Neural cell (in vitro differentiated cells): ENCODE results near the gene SLC66A1.

Experiments used
- CTCF ChIP-seq: fragments of 450-650 bp; IDR thresholded peaks from 2 replicates; pipeline ENCODE4 v1.5.1; 2014; ENCODE audit warnings: antibody characterized with exemption, mild to moderate bottlenecking, moderate library complexity; ENCODE audit not compliant: poor library complexity, severe bottlenecking
- EP300 ChIP-seq: fragments of 450-650 bp; conservative IDR thresholded peaks from 2 replicates; pipeline ENCODE4 v1.6.1; 2014; ENCODE audit warnings: antibody characterized with exemption, mild to moderate bottlenecking, moderate library complexity; ENCODE audit not compliant: poor library complexity, severe bottlenecking
- EZH2 ChIP-seq: fragments of 200-600, 300-800 bp; shearing (Covaris generic), sonication (generic); IDR thresholded peaks from 2 replicates; pipeline ENCODE4 v1.6.1; 2014; ENCODE audit warnings: antibody characterized with exemption, low read length, borderline replicate concordance, mild to moderate bottlenecking; ENCODE audit not compliant: insufficient read depth, poor library complexity, severe bottlenecking
- TAF1 ChIP-seq: IDR thresholded peaks from 2 replicates; pipeline ENCODE4 v1.6.1; 2012; ENCODE audit warnings: low read depth

GRCh38 chr1:19350566-19350965, 38.4 kb downstream of the SLC66A1 start:
- TF ChIP-seq CTCF (no peak), EZH2 (no peak), TAF1 (no peak), EP300 (no peak)
